ENCODE results near the gene ULK1. TPM values are rescaled to one million over a fixed set of nuclear protein-coding genes. Genes with fewer than 3 reads are reported as not detected.

ULK1 gene
- total and polyA plus RNA-seq, 7 donors: 5.3 to 29.1 (median 16.8) TPM

- H3K9me3 ChIP-seq: no peaks in the 10 kb centered on the region
- no peak for DNase-seq
- TF ChIP-seq POLR2AphosphoS5 (IDR thresholded peaks at IDR 0.05): no peak
- TF ChIP-seq POLR2A (IDR thresholded peaks at IDR 0.05): no peak
- no peak for TF ChIP-seq CTCF (IDR thresholded peaks at IDR 0.05)
- TF ChIP-seq EP300 (IDR thresholded peaks at IDR 0.05): no peak
- no peaks in the 10 kb centered on the region for H3K27me3 ChIP-seq
- H3K4me3 ChIP-seq: no peak overlapping the region
- 75 to 87% methylated on average over 4 of the region's 4 CpGs for WGBS, 2 donors
- H3K27ac ChIP-seq: no peak overlapping the region
- intact Hi-C loops (cut with DNase I): no loop called here
- peaks cover 0 to 35% (median 23%) of the 10 kb centered on the region in 4 donors for H3K4me1 ChIP-seq
- peaks cover 0 to 19% (median 0%) of the 10 kb centered on the region in 4 donors for H3K36me3 ChIP-seq
Measured at GRCh38 chr12:131963381-131963780, 69.0 kb downstream of the ULK1 start.

- H3K4me3 ChIP-seq: no peak overlapping the region
- TF ChIP-seq EP300 (IDR thresholded peaks at IDR 0.05) (no peak), POLR2AphosphoS5 (IDR thresholded peaks at IDR 0.05) (no peak), POLR2A (IDR thresholded peaks at IDR 0.05) (no peak), CTCF (IDR thresholded peaks at IDR 0.05) (no peak)
- H3K27ac ChIP-seq: no peak overlapping the region
- H3K27me3 ChIP-seq: no peaks in the 10 kb centered on the region
- peaks cover 0 to 19% (median 0%) of the 10 kb centered on the region in 4 donors for H3K36me3 ChIP-seq
- intact Hi-C loops (cut with DNase I): no loop called here
- WGBS, 2 donors: 68 to 83% methylated on average over 2 of the region's 2 CpGs
- H3K4me1 ChIP-seq: peaks cover 0 to 19% (median 8%) of the 10 kb centered on the region in 4 donors
- DNase-seq: no peak
- H3K9me3 ChIP-seq: no peaks in the 10 kb centered on the region
Measured at GRCh38 chr12:131965073-131965472, 70.7 kb downstream of the ULK1 start.

- no peaks in the 10 kb centered on the region for H3K9me3 ChIP-seq
- intact Hi-C loops (cut with DNase I): no loop called here
- no peak overlapping the region for H3K27ac ChIP-seq
- WGBS, 2 donors: 55 to 82% methylated on average over 1 of the region's 1 CpG
- DNase-seq: no peak
- peaks cover 0 to 10% (median 8%) of the 10 kb centered on the region in 4 donors for H3K4me1 ChIP-seq
- H3K4me3 ChIP-seq: no peak overlapping the region
- no peaks in the 10 kb centered on the region for H3K27me3 ChIP-seq
- TF ChIP-seq EP300 (IDR thresholded peaks at IDR 0.05) (no peak), POLR2A (IDR thresholded peaks at IDR 0.05) (no peak), POLR2AphosphoS5 (IDR thresholded peaks at IDR 0.05) (no peak), CTCF (IDR thresholded peaks at IDR 0.05) (no peak)
- H3K36me3 ChIP-seq: no peaks in the 10 kb centered on the region
Measured at GRCh38 chr12:131971226-131971625, 76.8 kb downstream of the ULK1 start.

Small RNAs within 50 kb of the gene (small RNA-seq; reads per million reads assigned to genes)
- 0 reads per million in 3 donors for gene AC131009.3

Other genes starting within 250 kb of the ULK1 start
- gene SFSWAP, start 183.5 kb upstream of the ULK1 start, total RNA-seq: 10 to 100 TPM; 25.7 to 42.9 (median 33.3) TPM
- 10 to 100 TPM; 10.8 to 28.1 (median 11.6) TPM for gene SFSWAP, start 183.5 kb upstream of the ULK1 start, polyA plus RNA-seq
- 1 to 10 TPM; 2.7 to 7.1 (median 4.9) TPM for gene MMP17, start 66.2 kb upstream of the ULK1 start, total RNA-seq
- gene MMP17, start 66.2 kb upstream of the ULK1 start, polyA plus RNA-seq: 1 to 10 TPM in 1 of 3 donors, under 1 TPM in 1, not detected in 1; 0.60 to 6.8 TPM
- gene PUS1, start 34.7 kb downstream of the ULK1 start, total RNA-seq: 10 to 100 TPM in 1 of 4 donors, 1 to 10 TPM in 3; 7.6 to 15.6 (median 8.9) TPM
- 10 to 100 TPM in 1 of 3 donors, 1 to 10 TPM in 2; 9.0 to 33.8 (median 9.7) TPM for gene PUS1, start 34.7 kb downstream of the ULK1 start, polyA plus RNA-seq
- 10 to 100 TPM; 14.5 to 35.7 (median 18.8) TPM for gene EP400, start 55.3 kb downstream of the ULK1 start, total RNA-seq
- gene EP400, start 55.3 kb downstream of the ULK1 start, polyA plus RNA-seq: 10 to 100 TPM in 1 of 3 donors, 1 to 10 TPM in 2; 3.2 to 22.3 (median 4.2) TPM
- gene DDX51, start 249.7 kb downstream of the ULK1 start, total RNA-seq: 10 to 100 TPM in 1 of 4 donors, 1 to 10 TPM in 3; 6.8 to 13.7 (median 8.5) TPM
- gene DDX51, start 249.7 kb downstream of the ULK1 start, polyA plus RNA-seq: 10 to 100 TPM in 1 of 3 donors, 1 to 10 TPM in 2; 3.9 to 22.4 (median 4.8) TPM
- 1 to 10 TPM; 5.4 to 9.4 (median 7.5) TPM for gene NOC4L, start 249.8 kb downstream of the ULK1 start, total RNA-seq
- 10 to 100 TPM; 11.4 to 34.9 (median 13.2) TPM for gene NOC4L, start 249.8 kb downstream of the ULK1 start, polyA plus RNA-seq